ENCODE data around the gene LMAN1L.

Gene LMAN1L

DNA sequence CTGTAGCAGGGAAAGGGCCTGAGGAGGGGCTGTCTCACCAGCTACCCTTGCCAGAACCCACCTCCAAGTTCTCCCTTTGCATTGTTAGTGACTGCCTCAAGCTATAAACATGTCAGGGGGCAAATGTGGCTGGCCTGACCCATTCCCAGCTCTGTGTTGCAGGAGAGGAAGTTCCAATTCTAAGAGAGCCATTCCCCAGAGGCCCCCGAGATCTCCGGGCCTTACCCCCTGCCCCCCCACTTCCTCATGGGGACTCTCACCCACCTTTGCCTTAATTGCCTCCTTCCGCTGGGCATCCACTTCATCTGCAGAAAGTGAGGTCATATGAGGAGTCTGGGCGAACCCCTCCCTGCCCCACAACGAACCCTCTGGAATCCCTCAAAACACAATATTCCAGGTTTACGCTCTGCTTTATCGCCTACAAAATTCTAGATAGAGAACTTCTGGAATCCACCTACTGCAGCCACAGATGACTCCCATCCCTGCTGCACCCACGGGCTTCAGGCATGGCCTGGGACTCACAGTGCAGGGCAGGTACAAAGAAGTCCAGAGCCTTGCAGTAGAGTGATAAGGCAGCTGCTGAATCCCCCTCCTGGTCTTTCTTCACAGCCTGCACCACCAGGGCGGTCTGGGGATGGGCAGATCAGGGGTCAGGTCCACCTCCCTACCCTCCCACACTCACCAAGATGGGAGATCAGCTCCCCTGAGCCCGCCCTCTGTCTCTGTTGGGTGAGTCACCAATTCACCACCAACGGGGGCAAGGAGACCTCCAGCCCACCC, 26.3 kb downstream of the LMAN1L start:
- no peak for DNase-seq

DNA sequence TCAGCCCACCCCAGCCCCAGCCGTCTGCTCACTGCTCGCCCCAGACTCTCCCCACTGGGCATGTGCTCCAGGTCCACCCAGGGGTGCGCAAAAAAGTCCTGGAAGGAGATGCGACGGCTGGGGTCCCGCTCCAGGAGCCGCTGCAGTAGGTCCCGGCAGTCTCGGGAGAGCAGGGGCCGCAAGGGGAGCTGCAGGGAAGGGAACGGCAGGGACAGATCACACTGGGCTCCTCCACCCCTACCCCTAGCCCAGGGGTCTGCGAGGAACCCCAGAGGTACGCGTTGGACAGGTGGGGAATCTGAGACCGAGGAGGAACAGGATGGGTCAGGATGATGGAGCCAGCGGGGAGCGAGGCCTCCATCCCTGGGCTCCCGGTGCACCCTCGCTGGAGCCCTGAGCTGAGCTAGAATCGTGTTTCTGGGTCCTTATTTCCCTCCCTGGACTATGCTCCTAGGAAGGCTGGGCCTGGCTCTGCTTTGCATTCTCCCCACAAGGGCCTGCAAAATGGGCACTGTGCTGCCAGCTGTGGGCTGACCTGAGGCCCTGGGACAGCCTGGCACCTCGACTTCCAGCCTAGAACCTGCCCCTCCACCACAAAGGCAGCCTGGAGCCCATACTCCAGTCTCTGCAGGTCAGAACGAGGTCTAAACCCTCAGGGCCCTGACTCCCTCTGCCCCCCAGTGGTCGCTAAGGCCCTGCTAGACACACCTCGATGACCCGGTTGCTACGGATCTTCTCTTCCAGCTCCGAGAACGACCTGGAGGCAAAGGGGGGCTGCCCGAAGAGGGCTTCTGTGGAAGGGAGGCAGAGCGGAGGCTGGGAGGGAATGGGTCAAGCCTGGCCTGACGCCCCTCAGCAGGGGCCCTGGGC, 27.1 kb downstream of the LMAN1L start:
- DNase-seq = no peak

DNA sequence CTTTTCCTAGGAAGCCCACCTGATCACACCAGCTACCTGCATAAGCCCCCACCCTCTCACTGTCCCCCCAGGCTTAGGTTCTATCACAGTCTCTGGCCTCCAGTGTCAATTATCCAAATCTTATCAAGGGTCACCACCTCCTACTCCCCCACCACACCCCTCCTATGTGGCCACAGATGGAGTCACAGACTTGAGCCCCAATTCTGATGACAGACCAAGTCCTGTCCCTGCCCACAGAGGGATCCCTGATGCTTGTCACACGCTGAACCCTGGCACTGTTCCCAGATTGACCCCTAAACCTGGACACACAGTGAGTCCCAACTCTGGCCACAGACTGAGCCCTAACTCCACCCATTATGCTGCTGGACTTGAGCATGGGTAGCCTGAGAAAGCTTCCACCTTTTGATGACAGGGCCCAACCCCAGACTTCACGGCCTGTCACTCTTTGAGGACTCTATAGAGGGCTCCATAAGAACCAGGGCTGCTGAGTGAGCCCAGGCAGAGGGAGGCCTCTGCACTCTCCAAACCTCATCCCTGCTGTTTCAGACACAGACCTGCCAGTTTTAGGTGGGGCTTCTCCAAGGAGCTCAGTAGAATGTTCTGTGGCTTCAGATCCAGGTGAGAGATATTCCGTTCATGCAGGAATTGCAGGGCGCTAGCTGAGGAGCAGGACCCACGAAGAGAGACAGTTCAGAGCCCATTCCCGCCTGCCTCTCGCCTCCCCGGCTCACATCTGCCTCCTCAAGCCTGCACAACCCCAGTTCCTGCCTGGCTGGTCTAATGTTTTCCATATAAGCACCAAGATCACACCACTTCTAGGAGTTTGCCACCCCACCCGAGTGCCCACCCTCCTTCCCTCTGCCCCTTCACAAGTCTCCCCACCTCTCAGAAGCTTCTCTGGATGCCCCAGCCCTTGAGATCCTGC, 28.5 kb downstream of the LMAN1L start:
- DNase-seq = no peak

DNA sequence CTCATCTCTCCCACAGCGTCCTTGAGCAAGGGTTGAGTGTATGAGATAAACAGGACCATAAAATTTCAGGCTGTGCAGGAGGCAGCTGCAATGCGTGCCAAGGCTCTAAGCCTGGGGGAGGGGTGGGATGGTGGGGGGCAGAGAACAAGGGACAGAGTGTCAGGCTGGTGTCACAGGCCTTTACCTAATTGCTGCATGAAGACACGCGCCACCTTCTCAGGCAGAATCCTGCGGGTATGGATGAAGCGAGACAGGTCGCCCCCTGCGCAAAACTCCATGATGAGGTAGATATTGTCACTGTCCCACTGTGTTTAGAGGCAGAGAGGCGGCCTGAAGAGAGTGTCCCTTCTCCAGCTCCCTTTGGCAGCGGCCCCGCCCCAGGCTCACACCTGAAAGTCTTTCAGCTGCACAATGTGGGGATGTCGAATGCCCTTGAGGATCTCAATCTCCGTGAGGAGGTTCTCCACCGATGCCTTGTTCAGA, 29.3 kb downstream of the LMAN1L start:
- DNase-seq = no peak

GRCh38 chr15:74842581-74843444, 30.2 kb downstream of the LMAN1L start, which contains the start of gene ULK3:
TSS of gene ULK3 (minus strand) at chr15:74843156. CDS start at chr15:74843105, 51 bp downstream.
- peak; percentile 91 for DNase-seq

DNA sequence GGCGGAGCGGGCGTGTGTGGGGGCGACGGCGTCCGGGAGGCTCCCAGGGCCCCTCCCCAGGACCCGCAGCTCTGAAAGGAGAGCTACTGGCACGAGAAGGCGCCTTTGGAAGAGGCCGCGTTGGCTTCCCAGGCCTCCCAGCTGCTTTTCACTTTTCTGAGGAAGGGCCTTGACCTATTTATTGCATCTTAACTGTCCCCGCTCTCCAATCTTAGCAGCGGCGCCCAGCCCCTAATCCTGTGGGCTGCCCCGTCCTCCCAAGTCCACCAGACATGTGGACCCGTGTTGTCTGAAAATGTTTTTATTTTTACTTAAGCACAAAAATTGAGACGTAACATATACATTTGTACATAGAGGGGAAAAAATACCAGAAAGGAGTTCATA, 30.8 kb downstream of the LMAN1L start:
- DNase-seq = no peak

GRCh38 chr15:74843891-74844299, 31.3 kb downstream of the LMAN1L start:
- no peak for DNase-seq

DNA sequence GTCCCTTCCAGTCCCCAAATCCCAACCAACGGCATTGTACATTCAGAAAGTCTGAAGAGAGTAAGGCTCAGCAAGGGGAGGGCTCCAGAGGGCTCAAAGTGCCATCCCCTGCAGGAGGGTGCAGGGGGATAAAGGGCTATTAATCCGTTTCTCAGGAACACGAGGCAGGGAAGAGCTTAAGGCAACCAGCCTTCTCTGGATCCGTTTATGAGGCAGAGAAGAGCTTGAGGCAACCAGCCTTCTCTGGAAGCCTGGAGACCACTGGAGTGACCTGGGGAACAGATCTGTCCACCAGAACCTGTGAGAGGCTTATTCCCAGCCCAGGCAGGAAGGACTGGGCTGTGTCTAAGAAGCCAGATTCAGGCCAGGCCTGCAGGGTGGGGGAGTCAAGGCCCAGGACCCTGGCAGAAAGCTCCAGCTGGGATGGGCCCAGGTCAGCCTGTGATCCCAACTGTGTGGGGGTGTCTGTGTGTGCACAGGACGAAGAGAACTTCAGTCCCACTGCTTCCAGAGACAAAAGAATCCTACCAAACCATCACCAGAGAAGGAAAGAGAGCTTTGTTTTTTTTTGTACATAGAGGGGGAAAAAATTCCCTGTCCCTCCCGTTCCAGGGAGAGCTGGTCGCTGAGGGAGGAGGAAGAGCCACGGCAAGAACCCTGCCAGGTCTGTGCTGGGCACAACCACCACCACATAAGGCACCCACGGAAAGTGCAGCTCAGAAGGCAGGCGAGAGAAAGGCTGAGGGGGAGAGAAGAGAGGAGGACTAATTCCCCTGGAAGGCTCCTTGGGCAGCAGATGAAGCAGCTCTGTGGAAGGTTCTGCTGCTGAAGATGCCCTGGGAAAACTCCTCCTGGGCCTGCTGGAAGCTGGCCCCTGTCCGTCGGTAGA, 31.9 kb downstream of the LMAN1L start:
- DNase-seq = no peak

GRCh38 chr15:74845208-74845568, 32.6 kb downstream of the LMAN1L start:
- peak; percentile 49 for DNase-seq

DNA sequence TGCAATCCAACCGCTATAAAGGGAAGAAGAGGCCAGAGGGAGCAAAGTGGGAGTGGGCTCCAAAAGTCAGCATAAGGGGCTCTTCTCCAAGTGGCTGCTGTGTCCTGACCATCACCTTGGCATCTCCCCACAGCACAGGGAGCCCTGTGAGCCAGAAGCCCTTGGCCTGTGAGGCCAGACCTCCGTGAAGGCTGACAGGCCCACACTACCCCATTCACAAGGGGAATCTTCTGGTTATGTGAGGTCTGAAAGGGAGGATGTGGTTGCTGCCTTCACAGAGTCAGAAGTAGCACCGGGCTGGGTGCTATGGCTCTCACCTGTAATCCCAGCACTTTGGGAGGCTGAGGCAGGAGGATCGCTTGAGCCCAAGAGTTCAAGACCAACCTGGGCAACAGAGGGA, 32.9 kb downstream of the LMAN1L start:
- DNase-seq = no peak

DNA sequence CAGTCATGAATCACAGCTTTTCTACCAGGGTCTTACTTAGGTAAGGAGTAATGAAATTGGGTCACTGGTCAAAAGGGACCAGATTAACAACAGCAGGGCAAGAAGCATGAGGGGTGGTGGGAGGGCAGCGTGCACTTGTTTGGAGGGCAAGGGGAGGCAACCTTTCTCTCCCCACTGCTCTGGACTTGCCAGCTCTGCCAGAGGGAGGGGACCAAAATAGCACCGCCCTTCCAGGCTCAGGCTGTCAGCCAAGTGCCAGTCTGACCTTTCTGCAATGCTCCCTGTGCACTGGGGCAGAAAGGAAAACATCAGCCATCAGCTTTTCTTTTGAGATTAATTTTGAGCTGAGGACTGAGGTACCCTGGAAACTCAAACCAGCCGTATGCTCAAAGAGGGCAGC, 34.8 kb downstream of the LMAN1L start:
- no peak for DNase-seq

DNA sequence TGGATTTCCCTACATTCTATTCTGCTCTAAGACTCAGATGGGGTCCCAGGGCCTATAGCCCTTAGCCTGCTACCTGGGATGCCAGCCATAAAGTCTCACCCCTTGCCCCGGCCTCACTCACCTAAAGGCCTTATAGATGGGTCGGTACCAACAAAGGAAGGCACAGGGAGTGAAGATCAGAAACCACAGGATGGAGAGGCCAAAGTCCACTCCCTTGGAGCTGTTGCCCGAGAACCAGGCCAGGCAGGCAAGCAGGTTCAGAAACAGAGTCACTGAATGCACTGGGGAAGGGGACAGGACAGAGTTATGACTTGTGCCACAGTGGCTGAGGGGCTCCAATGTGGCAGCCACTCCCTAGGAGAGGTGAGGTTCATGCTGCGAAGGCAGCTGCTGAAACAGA, 37.8 kb downstream of the LMAN1L start:
- DNase-seq = no peak

GRCh38 chr15:74851960-74852359, 39.3 kb downstream of the LMAN1L start:
- no peak for DNase-seq

DNA sequence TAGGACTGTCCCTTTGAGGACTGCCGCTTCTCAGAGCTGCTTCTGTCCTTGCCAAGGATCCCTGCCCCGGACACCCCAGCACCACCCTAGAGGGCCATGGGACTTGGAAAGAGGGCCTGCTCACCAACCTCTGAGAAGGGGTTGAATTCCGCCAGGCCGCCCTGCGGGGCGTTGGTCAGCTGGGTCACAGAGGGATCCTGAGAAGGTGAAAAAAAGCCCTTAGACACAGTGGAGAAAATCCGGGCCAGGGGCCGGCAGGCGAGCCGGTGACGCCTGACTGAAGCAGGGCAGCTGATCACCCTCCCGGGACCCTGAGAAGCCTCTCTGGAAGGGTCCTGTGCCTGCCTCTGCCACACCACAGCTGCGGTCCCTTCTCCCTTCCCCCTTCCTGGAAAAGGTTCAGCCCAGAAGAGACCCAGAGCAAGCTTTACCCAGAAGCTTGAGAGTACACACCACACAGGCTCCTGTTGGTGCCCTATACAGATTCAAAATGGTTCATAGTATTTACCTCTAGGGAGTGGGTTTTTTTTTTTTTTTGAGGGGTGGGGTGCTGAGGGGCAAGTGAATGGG, 41.9 kb downstream of the LMAN1L start:
- DNase-seq = no peak

DNA sequence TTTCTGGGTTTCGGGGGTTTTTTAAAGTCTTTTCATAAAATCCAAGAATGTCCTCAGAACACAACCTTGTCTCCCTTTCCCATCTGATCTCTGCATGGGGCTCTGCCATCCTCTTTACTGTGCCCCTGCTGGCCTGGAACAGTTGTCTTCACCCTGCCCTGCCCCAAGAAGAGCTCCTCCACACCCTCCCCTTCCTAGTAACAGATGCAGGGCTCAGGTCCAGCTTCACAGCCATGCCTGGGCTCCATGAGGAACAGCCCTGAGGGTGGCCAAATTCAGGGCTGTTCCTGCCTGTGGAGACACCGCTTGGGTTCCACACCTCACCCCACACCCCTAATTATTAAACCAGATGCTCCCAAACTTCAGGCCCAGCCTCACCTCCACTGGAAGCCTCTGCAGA, 43.2 kb downstream of the LMAN1L start:
- no peak for DNase-seq

DNA sequence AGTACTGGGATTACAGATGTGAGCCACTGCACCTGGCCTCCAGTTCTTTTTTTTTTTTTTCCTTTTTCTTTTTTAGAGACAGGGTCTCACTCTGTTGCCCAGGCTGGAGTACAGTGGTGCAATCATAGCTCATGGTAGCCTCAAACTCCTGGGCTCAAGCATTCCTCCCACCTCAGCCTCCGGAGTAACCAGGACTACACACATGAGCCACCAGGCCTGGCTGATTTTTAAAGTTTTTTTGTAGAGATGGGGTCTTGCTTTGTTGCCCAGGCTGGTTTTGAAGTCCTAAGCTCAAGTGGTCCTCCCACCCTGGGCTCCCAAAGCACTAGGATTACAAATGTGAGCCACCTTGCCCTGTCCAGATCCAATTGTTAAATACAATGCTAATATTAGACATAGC, 43.9 kb downstream of the LMAN1L start:
- no peak for DNase-seq

GRCh38 chr15:74857082-74857655, 44.5 kb downstream of the LMAN1L start:
- DNase-seq = no peak

DNA sequence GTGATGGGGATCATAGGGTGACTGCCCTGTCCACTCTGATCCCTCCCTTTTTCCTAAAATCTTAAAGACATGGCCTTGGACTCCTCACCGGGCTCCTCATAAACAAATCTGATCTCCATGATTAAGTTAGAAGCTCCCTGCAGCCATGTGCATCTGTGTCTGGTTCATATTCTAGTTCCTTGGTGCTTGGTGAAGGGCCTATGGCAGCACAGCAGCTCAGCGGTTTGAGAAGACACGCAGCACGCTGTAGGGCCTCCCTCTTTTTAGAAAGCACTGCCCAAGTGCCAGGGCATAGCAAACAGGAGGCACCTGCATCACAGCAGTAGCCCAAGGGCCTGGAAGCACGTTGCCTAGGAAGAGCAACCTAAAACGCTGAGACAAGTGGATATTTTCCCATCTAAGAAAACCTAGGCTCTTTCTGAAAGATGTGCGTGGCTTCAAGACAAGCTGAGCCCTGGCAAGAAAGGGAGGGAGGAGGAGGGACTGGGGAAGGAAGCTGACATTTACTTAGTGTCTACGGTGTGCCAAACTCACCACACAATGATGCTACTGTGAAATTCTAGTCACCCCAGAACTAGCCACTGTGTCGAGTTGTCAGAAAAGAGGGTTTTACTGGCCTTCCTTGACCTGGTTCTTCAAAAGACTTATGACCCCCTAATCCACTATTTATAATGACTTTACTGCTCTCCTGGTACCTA, 45.2 kb downstream of the LMAN1L start:
- no peak for DNase-seq

- no peak for DNase-seq
Measured at GRCh38 chr15:74858369-74858740, 45.7 kb downstream of the LMAN1L start.

Measured in activated CD4-positive, alpha-beta T cell treated with anti-CD3 and anti-CD28 coated beads, Interleukin-2, amount 50 U/mL, for 1 hour (primary cell).